HG02798 (cell line): Measurements from ENCODE around the gene POU2AF3.
"Not testable (repeated sequence)": the region's sequence is repeated elsewhere in the genome, so short reads cannot be mapped to it uniquely, and the experiment has no call there.

Experiments
- ATAC-seq: cut with Tn5 transposase; IDR thresholded peaks from one replicate; pipeline ENCODE4 v1.9.1; 2021; ENCODE audit warnings: mild to moderate bottlenecking; ENCODE audit not compliant: unreplicated experiment, poor library complexity

The POU2AF3 gene

GRCh38 chr11:111298413-111299100, at the start of gene POU2AF3:
TSS of gene POU2AF3 (plus strand) at chr11:111298546. CDS start at chr11:111298582, 36 bp downstream.
- peak; percentile 22 for ATAC-seq

- ATAC-seq = no peak
These were observed 47.4 kb upstream of the POU2AF3 start for GRCh38 chr11:111250936-111251335.

DNA sequence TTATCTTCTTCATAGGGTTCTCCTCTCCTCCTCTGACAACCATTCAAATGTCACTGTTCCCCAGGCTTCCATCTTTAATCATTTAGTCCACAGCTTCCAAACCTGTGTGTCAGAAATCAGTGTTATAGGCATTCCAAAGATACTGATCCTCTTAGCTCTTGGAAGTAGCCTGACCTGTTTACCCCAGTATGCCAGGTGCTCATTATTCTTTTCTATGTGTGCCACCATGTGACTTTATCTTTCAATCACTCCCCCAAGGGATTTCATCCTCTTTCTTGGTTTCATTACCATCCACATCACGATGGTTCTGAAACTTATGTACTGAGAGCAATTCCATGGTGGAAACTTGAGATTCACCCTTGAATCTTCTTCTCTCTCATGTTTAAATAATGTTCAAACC, 45.2 kb upstream of the POU2AF3 start:
- ATAC-seq = no peak

DNA sequence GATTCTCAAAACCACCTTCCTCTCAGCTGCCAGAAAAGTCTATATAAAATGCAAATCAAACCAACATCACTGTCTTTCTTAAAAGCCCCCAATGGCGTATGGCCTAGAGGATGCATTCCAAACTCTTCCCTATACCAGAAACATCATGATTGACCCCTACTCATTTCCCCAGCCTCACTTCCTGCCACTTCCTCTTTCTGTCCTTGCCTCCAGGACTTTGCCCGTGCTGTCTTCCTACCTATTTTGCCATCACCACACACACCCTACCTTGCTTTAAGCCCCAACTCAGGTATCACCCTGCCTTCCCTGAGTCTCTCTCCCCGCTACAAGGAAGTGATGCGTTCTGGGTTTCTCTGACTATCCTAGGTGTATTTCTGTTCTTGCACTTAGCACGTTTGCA, 44.7 kb upstream of the POU2AF3 start:
- ATAC-seq = no peak

- ATAC-seq = no peak
These were observed 40.3 kb upstream of the POU2AF3 start for GRCh38 chr11:111258046-111258445.

DNA sequence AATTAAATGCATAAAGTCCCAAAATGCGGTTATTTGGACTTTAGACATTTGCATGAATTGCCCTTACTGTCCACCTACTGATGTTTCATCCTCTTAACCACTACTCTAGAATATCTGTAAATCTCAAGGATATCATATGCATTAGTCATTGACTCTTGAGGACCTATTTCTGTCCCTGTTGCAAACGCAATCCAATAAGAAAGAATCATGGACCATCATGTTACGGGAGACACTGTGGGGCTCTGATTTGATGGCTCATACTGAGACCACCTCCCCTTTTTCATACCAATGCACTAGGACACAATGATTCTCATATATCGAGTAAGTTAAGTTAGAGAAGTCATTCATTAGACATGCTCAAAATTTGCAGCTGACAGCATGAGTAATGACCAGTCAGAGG, 38.5 kb upstream of the POU2AF3 start:
- ATAC-seq = no peak

DNA sequence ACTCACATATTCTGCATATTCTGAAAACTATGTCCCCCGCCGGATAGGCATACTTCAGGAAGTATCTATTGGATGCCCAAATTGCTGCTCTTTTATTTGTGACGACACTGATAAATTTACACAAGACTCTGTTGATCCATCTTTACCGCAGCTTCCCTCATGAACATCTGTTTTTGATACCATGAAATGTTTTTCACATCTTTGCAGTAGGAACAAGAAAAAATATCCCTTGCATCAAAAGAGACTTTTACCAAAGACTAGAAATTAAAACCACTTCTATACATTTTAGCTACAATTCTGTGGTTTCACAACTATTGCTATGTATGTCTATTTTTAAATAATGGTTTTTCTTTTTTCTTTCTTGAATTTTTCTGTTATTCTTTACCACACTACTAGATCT, 37.5 kb upstream of the POU2AF3 start:
- no peak for ATAC-seq

DNA sequence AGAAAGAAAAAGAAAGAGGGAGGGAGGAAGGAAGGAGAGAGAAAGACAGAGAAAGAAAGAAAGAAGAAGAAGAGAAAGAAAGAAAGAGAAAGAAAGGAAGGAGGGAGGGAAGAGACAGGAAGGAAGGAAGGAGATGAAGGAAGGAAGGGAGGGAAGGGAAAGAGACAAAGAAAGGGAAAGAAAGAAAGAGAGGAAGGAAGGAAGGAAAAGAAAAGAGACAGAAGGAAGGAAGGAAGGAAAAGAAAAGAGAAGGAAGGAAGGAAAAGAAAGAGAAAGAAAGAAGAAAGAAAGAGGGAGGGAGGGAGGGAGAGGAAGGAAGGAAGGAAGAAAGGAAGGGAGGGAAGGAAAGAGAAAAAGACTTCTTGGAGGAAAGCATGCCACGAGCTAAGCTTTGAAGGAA, 33.7 kb upstream of the POU2AF3 start:
- no peak for ATAC-seq

- ATAC-seq = no peak
These were observed 32.9 kb upstream of the POU2AF3 start for GRCh38 chr11:111265421-111265820.

- ATAC-seq = not testable (repeated sequence)
These were observed 30.0 kb upstream of the POU2AF3 start for GRCh38 chr11:111268303-111268702.

- no peak for ATAC-seq
These were observed 29.0 kb upstream of the POU2AF3 start for GRCh38 chr11:111269146-111269868.

- no peak for ATAC-seq
These were observed 25.9 kb upstream of the POU2AF3 start for GRCh38 chr11:111272420-111272819.

- no peak for ATAC-seq
These were observed 15.7 kb upstream of the POU2AF3 start for GRCh38 chr11:111282562-111283075.

DNA sequence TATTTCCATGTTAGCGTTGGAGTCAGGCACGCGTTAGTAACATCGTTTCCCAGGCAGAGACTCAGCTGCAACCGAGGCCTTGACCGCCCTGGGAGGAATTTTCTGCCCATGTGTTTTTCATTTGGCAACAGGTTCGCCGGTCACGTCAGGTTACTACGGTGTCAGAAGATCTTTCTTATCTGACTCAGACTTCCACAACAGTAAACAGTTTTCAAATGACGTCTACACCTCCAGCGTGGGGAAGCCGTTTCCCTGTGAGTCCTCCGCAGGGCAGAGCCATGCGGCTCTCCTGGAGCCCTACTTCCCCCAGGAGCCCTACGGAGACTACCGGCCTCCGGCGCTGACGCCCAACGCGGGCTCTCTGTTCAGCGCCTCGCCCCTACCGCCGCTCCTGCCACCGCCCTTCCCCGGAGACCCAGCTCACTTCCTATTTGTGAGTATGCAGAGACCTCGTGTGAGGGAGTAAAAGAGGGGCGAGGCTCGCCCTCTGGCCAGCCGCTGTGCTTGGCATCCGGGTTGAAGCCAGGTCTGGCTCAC, 14.3 kb upstream of the POU2AF3 start:
- ATAC-seq = no peak

DNA sequence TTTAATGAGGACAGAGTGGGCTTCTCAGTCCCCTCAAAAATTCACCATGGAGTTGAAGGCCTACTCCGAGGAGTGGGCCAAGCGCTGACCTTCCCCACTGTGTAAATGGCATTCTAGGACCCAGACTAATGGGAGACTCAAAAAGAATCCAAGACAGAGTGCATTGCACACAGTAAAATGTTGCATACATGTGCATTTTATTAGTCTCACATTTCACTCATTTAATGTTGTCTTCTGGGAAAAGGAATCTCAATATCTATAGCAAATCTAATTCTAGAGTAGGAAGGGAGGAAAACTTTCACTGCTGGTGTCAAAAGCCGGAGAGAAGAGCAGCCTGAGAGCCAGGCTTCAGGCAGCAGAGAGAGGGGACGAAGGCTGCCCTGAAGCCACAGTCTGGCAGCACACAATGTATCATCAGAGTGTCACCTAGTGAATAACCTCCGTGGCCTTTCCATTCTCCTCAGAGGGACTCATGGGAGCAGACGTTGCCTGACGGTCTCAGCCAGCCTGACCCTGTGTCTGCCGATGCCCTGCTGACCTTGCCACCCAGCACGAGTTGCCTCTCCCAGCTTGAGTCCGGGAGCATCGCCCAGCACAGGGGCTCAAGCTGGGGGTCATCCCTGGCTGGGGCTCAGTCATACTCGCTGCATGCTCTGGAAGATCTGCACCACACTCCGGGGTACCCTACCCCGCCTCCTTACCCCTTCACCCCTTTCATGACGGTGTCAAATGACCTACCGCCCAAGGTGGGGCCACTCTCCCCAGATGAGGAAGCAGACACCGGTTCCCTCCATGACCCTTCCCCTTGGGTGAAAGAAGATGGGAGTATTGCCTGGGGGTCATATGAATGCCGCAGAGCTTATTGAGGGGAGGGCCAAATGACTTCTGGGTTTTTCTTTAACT, 12.9 kb upstream of the POU2AF3 start:
- ATAC-seq = no peak

DNA sequence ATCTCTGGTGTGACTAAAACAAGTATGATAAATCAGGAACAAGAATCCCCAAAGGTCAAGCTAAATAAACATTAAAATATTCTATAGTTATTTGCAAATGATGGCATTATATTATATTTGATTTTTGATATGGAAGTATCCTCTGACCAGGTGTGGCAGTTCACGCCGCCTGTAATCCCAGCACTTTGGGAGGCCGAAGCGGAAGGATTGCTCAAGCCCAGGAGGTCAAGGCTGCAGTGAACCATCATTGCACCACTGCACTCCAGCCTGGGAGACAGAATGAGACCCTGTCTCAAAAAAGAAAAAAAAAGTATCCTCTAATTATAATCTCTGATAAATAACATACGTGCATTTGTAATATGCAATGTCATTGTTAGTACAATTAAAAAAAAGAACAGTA, 6.6 kb upstream of the POU2AF3 start:
- no peak for ATAC-seq

GRCh38 chr11:111292408-111292807, 5.9 kb upstream of the POU2AF3 start:
- not testable (repeated sequence) for ATAC-seq

DNA sequence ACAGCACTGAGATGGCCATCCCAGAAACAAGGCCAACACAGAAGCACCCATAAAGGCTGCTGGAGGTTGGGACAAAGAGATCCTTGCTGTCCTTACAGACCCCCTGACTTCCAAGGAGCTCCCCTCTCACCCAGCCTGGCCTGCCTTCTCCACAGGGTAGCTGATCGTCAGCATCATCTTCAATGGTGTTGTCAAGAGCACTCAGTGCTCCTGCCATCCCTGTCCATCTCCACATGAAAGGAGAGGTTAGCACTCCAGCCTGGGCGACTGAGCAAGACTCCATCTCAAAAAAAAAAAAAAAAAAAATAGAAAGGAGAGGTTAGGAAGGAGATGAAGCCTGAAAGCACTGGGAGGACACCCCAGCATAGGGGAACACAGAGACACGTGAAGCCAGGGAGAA, 2.1 kb upstream of the POU2AF3 start:
- ATAC-seq = no peak

- ATAC-seq = no peak
These were observed 650 bp upstream of the POU2AF3 start for GRCh38 chr11:111297696-111298095.
